H1 (cell line): ENCODE measurements around the gene ITGB5. TPM values are rescaled to one million over a fixed set of nuclear protein-coding genes. Genes with fewer than 3 reads are reported as not detected.
A peak's percentile ranks its signal among the peaks of the same experiment; 100 is the strongest.

ENCODE experiments used
- CBX8 ChIP-seq: fragments of 300-800, 300-1000 bp; sonication (generic); IDR thresholded peaks from 2 replicates; pipeline ENCODE4 v1.7.1; 2016; ENCODE audit warnings: low read depth, low read length, borderline replicate concordance
- CHD7 ChIP-seq: fragments of 300-600 bp; sonication (generic); IDR thresholded peaks from 2 replicates; pipeline ENCODE4 v1.7.1; 2012; ENCODE audit warnings: low read length, moderate library complexity, mild to moderate bottlenecking, inconsistent platforms; ENCODE audit not compliant: insufficient replicate concordance
- POU5F1 ChIP-seq: IDR thresholded peaks from 2 replicates; pipeline ENCODE4 v1.6.1; 2011; ENCODE audit warnings: low read depth, mild to moderate bottlenecking, low read length, moderate library complexity
- USF2 ChIP-seq: IDR thresholded peaks from 2 replicates; pipeline ENCODE4 v1.6.1; 2011; ENCODE audit warnings: low read length, improper control_type of control experiment
- polyA plus RNA-seq, 7 experiments: library from polyadenylated mRNA; depleted of rRNA in 3 of 7; stranded (reverse) in 5 of 7; unstranded in 2 of 7; fragments of >200 nt in 5 of 7; fragments of 200-250 nt in 2 of 7; gene quantifications; 1 replicate in 5 of 7; 2 replicates in 1 of 7; 4 replicates in 1 of 7; pipeline versions ENCODE4 v1.2.1 to v1.2.3, GENCODE V29; 2011 to 2013; ENCODE audit warnings: missing spikeins in 2 of 7, mixed read lengths in 2 of 7
- total RNA-seq: library from RNA; stranded (reverse); fragmentation: NEBNext Ultra II Directional; extraction: Animal tissue kit (Norgen Biotek cat#: 25700); gene quantifications from 2 replicates; pipeline ENCODE4 v1.2.1, GENCODE V29; 2021

The ITGB5 gene
- total and polyA plus RNA-seq, 2 of the 8 experiments (the other 6 are each of a cell fraction or from before 2014, with no cell fraction given): 101 to 268 TPM

DNA sequence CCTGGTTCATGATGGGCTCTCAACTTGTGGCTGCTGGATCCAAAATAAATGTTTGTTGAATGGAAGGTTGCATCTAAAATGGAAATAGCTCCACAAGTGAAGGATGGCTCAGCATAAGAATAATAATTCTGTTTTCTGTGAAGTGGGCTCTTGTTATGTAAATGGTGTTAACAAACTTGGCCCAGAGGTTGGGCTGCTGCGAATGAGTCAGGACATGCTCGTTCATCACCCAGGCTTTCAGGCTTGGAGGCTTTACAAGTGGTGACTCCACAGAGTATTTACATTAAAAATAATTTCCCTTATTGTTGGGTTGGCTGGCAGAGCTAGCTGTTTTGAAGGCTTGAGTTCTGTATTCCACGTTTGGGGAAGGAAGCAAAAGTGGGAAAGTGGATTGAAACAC is 60.5 kb downstream of the ITGB5 start (continued):
- no peak for TF ChIP-seq CHD7
- no peak for TF ChIP-seq CBX8
- TF ChIP-seq USF2: no peak
- 0 out of 2 replicates have a peak, but pooled peaks have one; percentile 46 for TF ChIP-seq POU5F1
- TF ChIP-seq, all 59 proteins: peak for 2
